HG03442 (cell line): ENCODE data around the gene ZNF32.
"Not testable (repeated sequence)": the region's sequence is repeated elsewhere in the genome, so short reads cannot be mapped to it uniquely, and the experiment has no call there.

Experiments
- ATAC-seq: cut with Tn5 transposase; IDR thresholded peaks from one replicate; pipeline ENCODE4 v1.9.1; 2021; ENCODE audit warnings: mild to moderate bottlenecking, moderate library complexity; ENCODE audit not compliant: unreplicated experiment

ZNF32 gene

GRCh38 chr10:43635816-43636215, 12.9 kb downstream of the ZNF32 start:
- not testable (repeated sequence) for ATAC-seq

GRCh38 chr10:43628956-43629355, 19.7 kb downstream of the ZNF32 start:
- no peak for ATAC-seq

GRCh38 chr10:43627942-43628341, 20.7 kb downstream of the ZNF32 start:
- no peak for ATAC-seq

- no peak for ATAC-seq
These were observed 25.3 kb downstream of the ZNF32 start for GRCh38 chr10:43623351-43623750.

- ATAC-seq, result no peak
These were observed 26.6 kb downstream of the ZNF32 start for GRCh38 chr10:43622038-43622437.

GRCh38 chr10:43619368-43619767, 29.3 kb downstream of the ZNF32 start:
- ATAC-seq, result no peak

- ATAC-seq, result no peak
These were observed 31.8 kb downstream of the ZNF32 start for GRCh38 chr10:43616697-43617370.

GRCh38 chr10:43610636-43611035, 38.0 kb downstream of the ZNF32 start:
- ATAC-seq, result no peak

- ATAC-seq, result no peak
These were observed 41.5 kb downstream of the ZNF32 start for GRCh38 chr10:43607199-43607573.

GRCh38 chr10:43606323-43607198, 42.1 kb downstream of the ZNF32 start, which contains the start of gene ZNF485:
Gene ZNF485 (plus strand): TSS chr10:43606438. CDS start chr10:43607051, 613 bp downstream.
- peak; percentile 98 for ATAC-seq

GRCh38 chr10:43605850-43606322, 42.8 kb downstream of the ZNF32 start:
- ATAC-seq, result no peak

- not testable (repeated sequence) for ATAC-seq
These were observed 47.1 kb downstream of the ZNF32 start for GRCh38 chr10:43601576-43601975.

- no peak for ATAC-seq
These were observed 49.3 kb downstream of the ZNF32 start for GRCh38 chr10:43599333-43599732.

- ATAC-seq, result no peak
These were observed 50.2 kb downstream of the ZNF32 start for GRCh38 chr10:43598446-43598845.

GRCh38 chr10:43596546-43596945, 52.1 kb downstream of the ZNF32 start:
- ATAC-seq, result no peak

GRCh38 chr10:43595739-43596298, 52.9 kb downstream of the ZNF32 start:
- ATAC-seq, result peak; percentile 49

GRCh38 chr10:43594944-43595589, 53.6 kb downstream of the ZNF32 start:
- ATAC-seq, result peak; percentile 84
